CD4-positive, CD25-positive, alpha-beta regulatory T cell (primary cell): ENCODE measurements around the gene CDK6. TPM values are rescaled to one million over a fixed set of nuclear protein-coding genes. Genes with fewer than 3 reads are reported as not detected.
A peak's percentile ranks its signal among the peaks of the same experiment; 100 is the strongest.
"Not testable (repeated sequence)": the region's sequence is repeated elsewhere in the genome, so short reads cannot be mapped to it uniquely, and the experiment has no call there.

Experiments used
- ATAC-seq, 2 donors: fragments of 150-1000 bp; cut with Tn5 transposase; one replicate each; pipeline ENCODE4 v1.10.0; 2021; ENCODE audit warnings: low read depth in 2 of 2, moderate number of reproducible peaks in 2 of 2, moderate library complexity in 1 of 2
- DNase-seq, 3 donors: peaks; one replicate each; pipeline versions ENCODE4 v3.0.0 to v3.0.0-alpha.2; 2012 to 2022; ENCODE audit warnings: mixed read lengths in 1 of 3
- H3K27ac ChIP-seq: one replicate; pipeline ENCODE4 v1.7.0; 2013; ENCODE audit warnings: mild to moderate bottlenecking, low read length; ENCODE audit not compliant: insufficient read depth, poor library complexity, severe bottlenecking
- H3K27me3 ChIP-seq: one replicate; pipeline ENCODE4 v1.7.0; 2013; ENCODE audit warnings: low read length; ENCODE audit not compliant: control insufficient read depth, insufficient read depth
- H3K36me3 ChIP-seq: one replicate; pipeline ENCODE4 v1.7.0; 2013; ENCODE audit warnings: mild to moderate bottlenecking, low read length, moderate library complexity; ENCODE audit not compliant: control insufficient read depth, insufficient read depth
- H3K4me1 ChIP-seq: 2 replicates; pipeline ENCODE4 v1.7.0; 2013; ENCODE audit warnings: mild to moderate bottlenecking, low read length; ENCODE audit not compliant: insufficient read depth, control insufficient read depth, poor library complexity, severe bottlenecking
- H3K4me3 ChIP-seq: one replicate; pipeline ENCODE4 v1.7.0; 2013; ENCODE audit warnings: low read depth, mild to moderate bottlenecking, low read length, moderate library complexity
- H3K9me3 ChIP-seq, 2 experiments: 1 replicate in 1 of 2; 2 replicates in 1 of 2; pipeline ENCODE4 v1.7.0; 2013; ENCODE audit warnings: low read length in 2 of 2, mild to moderate bottlenecking in 1 of 2, moderate library complexity in 1 of 2; ENCODE audit not compliant: control insufficient read depth in 2 of 2
- H3K27ac Mint-ChIP-seq, 3 donors: one replicate each; pipeline ENCODE4 v1.8.0; 2020 to 2022; ENCODE audit warnings: mild to moderate bottlenecking in 3 of 3, mixed read lengths in 3 of 3, moderate library complexity in 2 of 3
- H3K27me3 Mint-ChIP-seq: one replicate; pipeline ENCODE4 v1.8.0; 2022; ENCODE audit warnings: mild to moderate bottlenecking, mixed read lengths
- H3K36me3 Mint-ChIP-seq: one replicate; pipeline ENCODE4 v1.8.0; 2020; ENCODE audit warnings: mixed read lengths
- H3K4me1 Mint-ChIP-seq, 4 donors: one replicate each; pipeline ENCODE4 v1.8.0; 2020 to 2022; ENCODE audit warnings: mixed read lengths in 4 of 4, mild to moderate bottlenecking in 1 of 4
- H3K4me3 Mint-ChIP-seq, 4 donors: one replicate each; pipeline ENCODE4 v1.8.0; 2020 to 2022; ENCODE audit warnings: mild to moderate bottlenecking in 4 of 4, mixed read lengths in 4 of 4, moderate library complexity in 3 of 4
- H3K9me3 Mint-ChIP-seq, 7 donors: one replicate each; pipeline ENCODE4 v1.8.0; 2020 to 2022; ENCODE audit warnings: mixed read lengths in 7 of 7, mild to moderate bottlenecking in 3 of 7, moderate library complexity in 2 of 7
- polyA plus RNA-seq, 4 donors: library from polyadenylated mRNA; unstranded; fragments of 300-500 nt; fragmentation: Illumina TruSeq; gene quantifications; one replicate each; pipeline ENCODE4 v1.2.3, GENCODE V29; 2021
- total RNA-seq: library from RNA; stranded (reverse); gene quantifications from one replicate; pipeline ENCODE4 v1.2.3, GENCODE V29; 2022

CDK6 gene
- total and polyA plus RNA-seq, 5 donors from 2014 or later, result 5.5 to 32.6 (median 9.1) TPM

DNA sequence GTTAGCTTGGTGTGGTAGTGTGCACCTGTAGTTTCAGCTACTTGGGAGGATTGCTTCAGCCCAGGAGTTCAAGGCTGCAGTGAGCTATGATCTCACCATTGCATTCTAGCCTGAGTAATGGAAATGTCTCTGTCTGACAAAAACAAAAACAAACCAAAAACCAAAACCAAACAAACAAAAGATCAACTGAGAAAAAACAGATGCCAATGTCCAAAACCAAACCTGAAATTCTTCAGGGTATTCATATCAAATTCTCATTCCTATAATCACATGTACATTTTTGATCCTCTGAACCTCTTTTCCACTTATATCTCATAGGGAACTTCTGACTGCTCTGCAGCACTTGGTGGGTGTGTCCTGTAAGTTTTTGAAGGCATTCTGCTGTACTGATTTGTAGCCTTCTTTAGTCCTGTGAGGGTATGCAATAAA, 87.0 kb downstream of the CDK6 start:
- ATAC-seq, result no peak

DNA sequence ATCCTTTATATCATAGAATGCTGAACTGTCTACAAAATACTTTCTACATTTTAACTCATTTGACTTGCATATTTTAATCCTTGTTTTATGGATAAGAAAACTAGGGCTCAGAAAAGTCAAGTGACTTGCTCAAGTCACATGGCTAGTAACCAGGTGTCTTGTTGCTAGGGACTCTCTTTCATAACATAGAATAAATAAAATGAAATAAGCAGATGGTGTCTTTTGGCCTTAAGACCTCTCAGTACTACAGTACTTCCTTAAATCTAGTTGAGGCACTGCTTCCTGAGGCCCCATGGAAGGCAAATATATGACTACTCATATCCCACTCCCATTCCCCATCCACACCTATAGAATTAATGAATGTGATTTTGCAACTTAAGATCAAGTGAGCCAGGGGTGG, 87.9 kb downstream of the CDK6 start:
- H3K36me3 Mint-ChIP-seq, result peaks cover 14% of the 10 kb centered on the region
- H3K4me3 Mint-ChIP-seq, result no peak overlapping the region
- no peaks in the 10 kb centered on the region for H3K9me3 ChIP-seq
- ATAC-seq (no peak), DNase-seq (no peak)
- no peaks in the 10 kb centered on the region for H3K27me3 ChIP-seq
- H3K4me3 ChIP-seq, result no peak overlapping the region
- no peaks in the 10 kb centered on the region for H3K27me3 Mint-ChIP-seq
- H3K27ac Mint-ChIP-seq, result no peak overlapping the region
- no peak overlapping the region for H3K27ac ChIP-seq
- H3K4me1 ChIP-seq, result no peaks in the 10 kb centered on the region
- H3K36me3 ChIP-seq, result no peaks in the 10 kb centered on the region
- H3K9me3 Mint-ChIP-seq, result no peaks in the 10 kb centered on the region
- peaks cover 0 to 27% (median 8%) of the 10 kb centered on the region in 4 donors for H3K4me1 Mint-ChIP-seq

More for the DNA sequence above, 87.0 kb downstream of the CDK6 start:
- Mint-ChIP-seq H3K27ac (no peak overlapping the region), H3K36me3 (peaks cover 10% of the 10 kb centered on the region), H3K4me3 (no peak overlapping the region), H3K4me1 (peaks cover 0 to 34% (median 8%) of the 10 kb centered on the region in 4 donors), H3K27me3 (no peaks in the 10 kb centered on the region), H3K9me3 (peaks cover 0 to 2% (median 0%) of the 10 kb centered on the region in 7 donors)
- Histone ChIP-seq H3K27ac (no peak overlapping the region), H3K9me3 (no peaks in the 10 kb centered on the region), H3K27me3 (no peaks in the 10 kb centered on the region), H3K4me3 (no peak overlapping the region), H3K4me1 (no peaks in the 10 kb centered on the region), H3K36me3 (no peaks in the 10 kb centered on the region)
- no peak for DNase-seq

- no peak for DNase-seq
- Mint-ChIP-seq H3K27me3 (no peaks in the 10 kb centered on the region), H3K27ac (no peak overlapping the region)
Measured at GRCh38 chr7:92747041-92747835, 89.1 kb downstream of the CDK6 start.

GRCh38 chr7:92745241-92745640, 91.1 kb downstream of the CDK6 start:
- DNase-seq, result no peak
- ATAC-seq, result no peak
- Histone ChIP-seq H3K27me3 (no peaks in the 10 kb centered on the region), H3K4me1 (no peaks in the 10 kb centered on the region), H3K27ac (no peak overlapping the region), H3K36me3 (no peaks in the 10 kb centered on the region), H3K9me3 (no peaks in the 10 kb centered on the region), H3K4me3 (no peak overlapping the region)
- H3K4me3 Mint-ChIP-seq, result no peak overlapping the region
- no peaks in the 10 kb centered on the region for H3K27me3 Mint-ChIP-seq
- H3K4me1 Mint-ChIP-seq, result peaks cover 0 to 24% (median 8%) of the 10 kb centered on the region in 4 donors
- no peak overlapping the region for H3K27ac Mint-ChIP-seq
- H3K36me3 Mint-ChIP-seq, result peaks cover 14% of the 10 kb centered on the region
- no peaks in the 10 kb centered on the region for H3K9me3 Mint-ChIP-seq

More at GRCh38 chr7:92747041-92747835, 89.1 kb downstream of the CDK6 start:
- no peaks in the 10 kb centered on the region for H3K4me1 ChIP-seq
- H3K27ac ChIP-seq, result no peak overlapping the region
- Mint-ChIP-seq H3K4me3 (no peak overlapping the region), H3K36me3 (peaks cover 14% of the 10 kb centered on the region), H3K9me3 (no peaks in the 10 kb centered on the region), H3K4me1 (peaks cover 0 to 25% (median 8%) of the 10 kb centered on the region in 4 donors)
- no peaks in the 10 kb centered on the region for H3K9me3 ChIP-seq
- no peak overlapping the region for H3K4me3 ChIP-seq
- ATAC-seq, result no peak
- H3K36me3 ChIP-seq, result no peaks in the 10 kb centered on the region
- no peaks in the 10 kb centered on the region for H3K27me3 ChIP-seq

- H3K36me3 Mint-ChIP-seq, result not testable (repeated sequence)
- H3K4me1 Mint-ChIP-seq, result peaks cover 0 to 20% (median 7%) of the 10 kb centered on the region in 4 donors
Measured at GRCh38 chr7:92744180-92744579, 92.2 kb downstream of the CDK6 start.

DNA sequence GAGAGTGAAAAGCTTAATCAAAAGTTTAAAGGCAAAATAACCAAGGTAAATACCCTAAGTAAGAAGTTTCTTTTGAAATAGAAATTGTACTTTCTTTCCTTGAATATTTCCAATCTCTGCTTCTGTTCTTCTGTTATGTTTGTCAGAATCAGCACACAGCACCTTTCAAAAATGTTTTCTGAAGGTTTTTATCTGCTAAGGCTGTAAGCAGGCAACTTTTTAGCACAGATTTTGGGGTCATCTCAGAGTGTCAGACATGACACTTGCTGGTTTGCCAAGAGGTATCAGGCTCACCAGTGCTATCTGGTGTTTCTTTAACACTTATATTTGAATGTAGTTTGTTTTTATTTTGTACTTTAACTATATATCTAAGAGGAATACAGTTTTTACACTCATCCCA, 94.2 kb downstream of the CDK6 start:
- Mint-ChIP-seq H3K4me1 (peaks cover 0 to 21% (median 4%) of the 10 kb centered on the region in 4 donors), H3K9me3 (no peaks in the 10 kb centered on the region), H3K36me3 (peaks cover 13% of the 10 kb centered on the region), H3K27me3 (no peaks in the 10 kb centered on the region), H3K27ac (no peak overlapping the region), H3K4me3 (no peak overlapping the region)
- Histone ChIP-seq H3K9me3 (no peaks in the 10 kb centered on the region), H3K36me3 (no peaks in the 10 kb centered on the region), H3K4me3 (no peak overlapping the region), H3K27ac (no peak overlapping the region), H3K4me1 (no peaks in the 10 kb centered on the region), H3K27me3 (no peaks in the 10 kb centered on the region)
- ATAC-seq, result no peak
- no peak for DNase-seq

More at GRCh38 chr7:92744180-92744579, 92.2 kb downstream of the CDK6 start:
- not testable (repeated sequence) for H3K27me3 ChIP-seq, DNase-seq, H3K27me3 Mint-ChIP-seq, H3K27ac Mint-ChIP-seq, H3K36me3 ChIP-seq, H3K4me3 ChIP-seq, H3K4me1 ChIP-seq, H3K4me3 Mint-ChIP-seq, ATAC-seq, H3K27ac ChIP-seq, H3K9me3 Mint-ChIP-seq, H3K9me3 ChIP-seq

DNA sequence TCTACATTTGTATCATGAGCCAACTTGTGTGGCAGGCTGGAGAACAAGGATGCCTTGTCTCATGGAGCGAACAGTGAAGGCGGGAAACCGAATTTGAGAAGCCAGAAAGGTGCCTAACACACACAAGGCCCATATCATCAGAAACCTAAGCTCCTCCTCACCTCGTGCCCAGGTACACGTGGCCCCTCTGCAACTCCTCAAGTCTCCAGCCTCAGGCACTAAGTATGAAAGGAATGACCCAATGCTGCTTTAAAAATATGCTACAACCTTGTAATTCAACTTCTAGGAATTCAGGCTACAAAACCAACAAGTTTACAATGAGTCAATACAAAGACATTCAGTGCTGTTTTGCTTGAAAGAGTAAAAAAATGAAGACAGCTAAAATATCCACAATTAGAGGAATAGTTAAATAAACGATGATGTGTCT, 95.7 kb downstream of the CDK6 start:
- peaks cover 16% of the 10 kb centered on the region for H3K36me3 Mint-ChIP-seq

DNA sequence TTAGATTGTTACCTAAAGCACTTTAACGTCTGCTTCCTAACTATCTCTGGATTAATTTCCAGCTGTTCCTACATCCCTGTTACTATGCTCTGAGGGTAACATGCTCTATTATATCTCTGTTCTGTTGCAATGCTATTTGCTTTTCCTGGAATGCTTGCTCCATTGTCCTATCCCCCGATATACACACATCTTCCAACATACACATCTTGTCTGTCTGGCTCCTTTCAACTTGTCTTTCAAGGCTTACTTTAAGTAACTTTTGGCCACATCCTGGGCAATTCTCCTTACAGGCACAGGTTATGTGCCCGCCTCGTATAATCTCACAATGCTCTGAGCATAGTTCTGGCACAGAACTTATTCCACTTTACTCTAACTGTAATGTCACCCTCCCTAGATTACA, 96.2 kb downstream of the CDK6 start:
- H3K36me3 Mint-ChIP-seq, result peaks cover 14% of the 10 kb centered on the region
- no peaks in the 10 kb centered on the region for H3K27me3 ChIP-seq
- no peaks in the 10 kb centered on the region for H3K4me1 ChIP-seq
- H3K27me3 Mint-ChIP-seq, result no peaks in the 10 kb centered on the region
- no peak overlapping the region for H3K4me3 Mint-ChIP-seq
- peak in 1 of 3 donors; percentile 19 for DNase-seq
- H3K4me1 Mint-ChIP-seq, result peaks cover 0 to 20% (median 4%) of the 10 kb centered on the region in 4 donors
- no peak for ATAC-seq
- no peak overlapping the region for H3K27ac Mint-ChIP-seq
- no peaks in the 10 kb centered on the region for H3K9me3 ChIP-seq
- H3K9me3 Mint-ChIP-seq, result no peaks in the 10 kb centered on the region
- H3K27ac ChIP-seq, result no peak overlapping the region
- H3K4me3 ChIP-seq, result no peak overlapping the region
- no peaks in the 10 kb centered on the region for H3K36me3 ChIP-seq

More for the DNA sequence above, 95.7 kb downstream of the CDK6 start:
- DNase-seq (no peak), ATAC-seq (no peak)
- Histone ChIP-seq H3K9me3 (no peaks in the 10 kb centered on the region), H3K27me3 (no peaks in the 10 kb centered on the region), H3K4me1 (no peaks in the 10 kb centered on the region), H3K27ac (no peak overlapping the region), H3K36me3 (no peaks in the 10 kb centered on the region), H3K4me3 (no peak overlapping the region)
- Mint-ChIP-seq H3K9me3 (no peaks in the 10 kb centered on the region), H3K27me3 (no peaks in the 10 kb centered on the region), H3K4me1 (peaks cover 0 to 23% (median 4%) of the 10 kb centered on the region in 4 donors), H3K4me3 (no peak overlapping the region), H3K27ac (no peak overlapping the region)
